ENCODE measurements around the gene ZNRF3.

ZNRF3 gene

DNA sequence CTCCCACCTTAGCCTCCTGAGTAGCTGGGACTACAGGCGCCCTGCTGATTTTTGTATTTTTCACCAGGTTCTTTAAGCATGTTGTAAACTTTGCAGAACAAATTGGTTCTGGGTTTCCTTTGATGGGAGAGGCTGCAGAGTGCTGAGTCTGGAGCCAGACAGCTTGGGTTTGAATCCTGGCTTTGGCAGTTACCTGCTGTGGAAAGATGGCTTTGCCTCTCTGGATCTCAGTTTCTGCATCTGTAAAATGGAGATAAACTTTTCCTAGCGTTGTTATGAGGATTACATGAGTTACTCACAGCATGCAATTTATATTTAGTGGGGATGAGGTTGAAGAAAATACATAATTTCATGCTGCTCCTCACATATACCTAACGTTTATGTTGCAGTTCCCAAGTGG, 19.1 kb downstream of the ZNRF3 start:
- ATAC-seq (ENCODE audit: insufficient read depth, low read depth) (no peak), DNase-seq (no peak)
- H3K9me3 ChIP-seq (ENCODE audit: insufficient read depth, low read length, severe bottlenecking) = no peaks in the 10 kb centered on the region
- no peak for TF ChIP-seq EZH2 (IDR thresholded peaks at IDR 0.05; ENCODE audit: borderline replicate concordance, low read depth, low read length, severe bottlenecking)
- TF ChIP-seq, protein P1, sequence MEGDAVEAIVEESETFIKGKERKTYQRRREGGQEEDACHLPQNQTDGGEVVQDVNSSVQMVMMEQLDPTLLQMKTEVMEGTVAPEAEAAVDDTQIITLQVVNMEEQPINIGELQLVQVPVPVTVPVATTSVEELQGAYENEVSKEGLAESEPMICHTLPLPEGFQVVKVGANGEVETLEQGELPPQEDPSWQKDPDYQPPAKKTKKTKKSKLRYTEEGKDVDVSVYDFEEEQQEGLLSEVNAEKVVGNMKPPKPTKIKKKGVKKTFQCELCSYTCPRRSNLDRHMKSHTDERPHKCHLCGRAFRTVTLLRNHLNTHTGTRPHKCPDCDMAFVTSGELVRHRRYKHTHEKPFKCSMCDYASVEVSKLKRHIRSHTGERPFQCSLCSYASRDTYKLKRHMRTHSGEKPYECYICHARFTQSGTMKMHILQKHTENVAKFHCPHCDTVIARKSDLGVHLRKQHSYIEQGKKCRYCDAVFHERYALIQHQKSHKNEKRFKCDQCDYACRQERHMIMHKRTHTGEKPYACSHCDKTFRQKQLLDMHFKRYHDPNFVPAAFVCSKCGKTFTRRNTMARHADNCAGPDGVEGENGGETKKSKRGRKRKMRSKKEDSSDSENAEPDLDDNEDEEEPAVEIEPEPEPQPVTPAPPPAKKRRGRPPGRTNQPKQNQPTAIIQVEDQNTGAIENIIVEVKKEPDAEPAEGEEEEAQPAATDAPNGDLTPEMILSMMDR (IDR thresholded peaks at IDR 0.05; ENCODE audit: borderline replicate concordance, extremely low read depth, low read length, poor library complexity, severe bottlenecking) = no peak
- no peaks in the 10 kb centered on the region for H3K27me3 ChIP-seq (ENCODE audit: insufficient read depth, low read length, poor library complexity)
- peaks cover 66% of the 10 kb centered on the region; the same call in 1 of the 2 replicates for H4K20me1 ChIP-seq (ENCODE audit: insufficient read depth, low read length)
- H3K4me1 ChIP-seq (ENCODE audit: insufficient read depth, low read length) = peaks cover 25% of the 10 kb centered on the region
- no peaks in the 10 kb centered on the region for H3K36me3 ChIP-seq (ENCODE audit: insufficient read depth, low read length)
- no peak overlapping the region for H3K27ac ChIP-seq (ENCODE audit: low read length)
- no peak overlapping the region for H3K4me2 ChIP-seq (ENCODE audit: insufficient read depth, low read length)
- H3K9ac ChIP-seq (ENCODE audit: low read depth, low read length) = no peak overlapping the region
- no peaks in the 10 kb centered on the region; the same call in 1 of the 2 replicates for H3K79me2 ChIP-seq (ENCODE audit: insufficient read depth, low read length)
- no peak overlapping the region for H2AFZ ChIP-seq (ENCODE audit: low read depth, low read length)
- no peak overlapping the region for H3K4me3 ChIP-seq (ENCODE audit: low read depth in 1 of 2, low read length in 2 of 2)

DNA sequence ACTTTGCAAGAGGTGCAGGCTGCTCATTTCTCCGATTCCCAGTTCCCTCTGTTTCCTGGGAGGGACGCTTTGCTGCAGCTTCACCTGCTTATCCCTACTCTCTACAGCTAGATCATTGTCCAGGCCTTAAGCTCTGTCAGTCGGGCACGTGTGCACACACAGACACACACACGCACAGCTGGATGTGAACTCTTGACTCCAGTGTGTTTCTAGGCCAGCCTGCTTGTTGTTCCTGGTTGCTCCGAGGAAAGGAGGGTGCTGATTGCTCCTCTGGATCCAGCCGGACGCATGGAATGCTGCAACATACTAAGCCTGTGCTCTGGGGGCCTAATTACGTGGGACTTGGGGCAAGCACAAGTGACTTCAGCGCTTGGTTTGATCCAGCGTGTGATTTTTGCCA, 19.7 kb downstream of the ZNRF3 start:
- no peak for DNase-seq
- Histone ChIP-seq H3K4me3 (ENCODE audit: low read depth in 1 of 2, low read length in 2 of 2) (no peak overlapping the region), H3K27me3 (ENCODE audit: insufficient read depth, low read length, poor library complexity) (no peaks in the 10 kb centered on the region), H3K9me3 (ENCODE audit: insufficient read depth, low read length, severe bottlenecking) (no peaks in the 10 kb centered on the region), H4K20me1 (ENCODE audit: insufficient read depth, low read length) (peaks cover 64% of the 10 kb centered on the region; the same call in 1 of the 2 replicates), H3K27ac (ENCODE audit: low read length) (no peak overlapping the region), H3K36me3 (ENCODE audit: insufficient read depth, low read length) (no peaks in the 10 kb centered on the region), H2AFZ (ENCODE audit: low read depth, low read length) (no peak overlapping the region), H3K4me1 (ENCODE audit: insufficient read depth, low read length) (peaks cover 23% of the 10 kb centered on the region), H3K9ac (ENCODE audit: low read depth, low read length) (no peak overlapping the region), H3K79me2 (ENCODE audit: insufficient read depth, low read length) (no peaks in the 10 kb centered on the region; the same call in 1 of the 2 replicates), H3K4me2 (ENCODE audit: insufficient read depth, low read length) (no peak overlapping the region)
- no peak for ATAC-seq (ENCODE audit: insufficient read depth, low read depth)
- no peak for TF ChIP-seq EZH2 (IDR thresholded peaks at IDR 0.05; ENCODE audit: borderline replicate concordance, low read depth, low read length, severe bottlenecking)
- TF ChIP-seq, protein P1 (IDR thresholded peaks at IDR 0.05; ENCODE audit: borderline replicate concordance, extremely low read depth, low read length, poor library complexity, severe bottlenecking) = no peak

DNA sequence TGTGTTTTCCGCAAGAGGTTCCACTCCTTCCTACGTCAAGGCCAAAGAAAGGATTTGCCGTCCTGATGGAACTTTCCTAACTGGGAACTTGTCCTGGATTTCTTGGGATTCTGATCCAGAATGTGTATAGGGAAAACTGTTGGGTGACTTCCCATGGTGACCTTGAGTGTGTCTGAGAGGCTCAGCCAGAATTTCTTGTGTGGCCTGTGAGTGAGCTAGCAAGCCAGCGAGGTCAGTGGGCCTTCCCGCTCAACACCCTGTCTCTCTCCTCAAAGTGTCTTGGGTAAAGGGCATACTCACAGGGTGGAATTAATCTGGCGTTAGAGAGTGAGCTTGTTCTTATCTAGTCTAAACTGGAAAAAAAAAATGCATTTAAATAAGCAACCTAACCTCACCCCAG, 20.4 kb downstream of the ZNRF3 start:
- no peak for ATAC-seq (ENCODE audit: insufficient read depth, low read depth)
- DNase-seq = no peak
- Histone ChIP-seq H3K79me2 (ENCODE audit: insufficient read depth, low read length) (no peaks in the 10 kb centered on the region; the same call in 1 of the 2 replicates), H3K36me3 (ENCODE audit: insufficient read depth, low read length) (no peaks in the 10 kb centered on the region), H3K4me3 (ENCODE audit: low read depth in 1 of 2, low read length in 2 of 2) (no peak overlapping the region), H3K27ac (ENCODE audit: low read length) (no peak overlapping the region), H3K9me3 (ENCODE audit: insufficient read depth, low read length, severe bottlenecking) (no peaks in the 10 kb centered on the region), H3K9ac (ENCODE audit: low read depth, low read length) (no peak overlapping the region), H4K20me1 (ENCODE audit: insufficient read depth, low read length) (peaks cover 68% of the 10 kb centered on the region; the same call in 1 of the 2 replicates), H3K4me2 (ENCODE audit: insufficient read depth, low read length) (no peak overlapping the region), H3K4me1 (ENCODE audit: insufficient read depth, low read length) (peaks cover 17% of the 10 kb centered on the region), H3K27me3 (ENCODE audit: insufficient read depth, low read length, poor library complexity) (no peaks in the 10 kb centered on the region), H2AFZ (ENCODE audit: low read depth, low read length) (no peak overlapping the region)
- TF ChIP-seq, protein P1 (IDR thresholded peaks at IDR 0.05; ENCODE audit: borderline replicate concordance, extremely low read depth, low read length, poor library complexity, severe bottlenecking) = no peak
- TF ChIP-seq EZH2 (IDR thresholded peaks at IDR 0.05; ENCODE audit: borderline replicate concordance, low read depth, low read length, severe bottlenecking) = no peak
